ENCODE results near the gene CALR3.

DNA sequence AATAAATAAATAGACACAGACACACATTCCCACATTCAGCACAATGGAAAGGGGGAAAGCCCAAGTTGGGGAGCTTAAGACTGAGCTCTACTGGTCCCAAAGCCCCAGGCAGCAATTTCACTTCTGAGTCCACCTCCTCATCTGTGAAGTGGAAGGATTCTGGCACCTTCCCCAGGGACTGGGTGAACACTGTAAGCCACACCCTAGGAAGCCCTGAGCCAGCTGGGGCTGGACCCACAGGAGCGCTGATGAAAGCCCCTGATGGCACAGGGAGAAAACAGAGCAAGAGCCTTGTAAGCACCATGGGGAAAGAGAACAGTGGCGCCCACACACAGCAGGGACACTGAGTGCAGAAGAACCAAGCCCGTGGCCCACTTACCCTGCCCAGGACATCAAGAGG is 62.0 kb downstream of the CALR3 start:
- TF ChIP-seq TAF1 (IDR thresholded peaks at IDR 0.05; ENCODE audit: low read depth, low read length) (no peak), POLR2A (IDR thresholded peaks at IDR 0.05; ENCODE audit: low read depth, low read length) (no peak), POLR2AphosphoS5 (IDR thresholded peaks at IDR 0.05; ENCODE audit: low read depth, low read length) (no peak), SPI1 (IDR thresholded peaks at IDR 0.05; ENCODE audit: low read depth, low read length) (no peak), POU2F2 (IDR thresholded peaks at IDR 0.05; ENCODE audit: low read depth, low read length) (no peak), PAX5 (IDR thresholded peaks at IDR 0.05; ENCODE audit: insufficient read depth, low read length, severe bottlenecking) (no peak)
